Heart left ventricle (tissue), 16 donors: Measurements from ENCODE around the gene MRPS33. TPM values are rescaled to one million over a fixed set of nuclear protein-coding genes. Genes with fewer than 3 reads are reported as not detected.
A peak's percentile ranks its signal among the peaks of the same experiment; 100 is the strongest.

Experiments
- ATAC-seq, 4 donors: fragments of 200-7000 bp; cut with Tn5 transposase; one replicate each; pipeline ENCODE4 v1.9.1; 2020 to 2022; ENCODE audit warnings: moderate library complexity in 4 of 4, mild to moderate bottlenecking in 3 of 4, moderate number of reproducible peaks in 1 of 4
- DNase-seq, 5 donors: peaks; one replicate each; pipeline ENCODE4 v3.0.0-alpha.2; 2020
- H3K27ac ChIP-seq, 12 donors: fragments of 200-600 bp; sonication (generic) in 4 of 12; one replicate each; pipeline versions ENCODE4 v1.5.0 to v1.8.0; 2016 to 2022; ENCODE audit warnings: mild to moderate bottlenecking in 2 of 12
- H3K27me3 ChIP-seq, 9 donors: fragments of 200-600 bp; sonication (generic) in 2 of 9; one replicate each; pipeline versions ENCODE4 v1.5.1 to v1.8.0; 2016 to 2022; ENCODE audit warnings: mild to moderate bottlenecking in 3 of 9
- H3K36me3 ChIP-seq, 9 donors: fragments of 200-600 bp; sonication (generic) in 2 of 9; one replicate each; pipeline versions ENCODE4 v1.5.0 to v1.8.0; 2018 to 2022; ENCODE audit warnings: mild to moderate bottlenecking in 2 of 9
- H3K4me1 ChIP-seq, 12 donors: fragments of 200-600 bp; sonication (generic) in 4 of 12; one replicate each; pipeline versions ENCODE4 v1.5.0 to v1.8.0; 2016 to 2022; ENCODE audit warnings: mild to moderate bottlenecking in 3 of 12
- H3K4me3 ChIP-seq, 12 donors: fragments of 200-600 bp; sonication (generic) in 4 of 12; one replicate each; pipeline versions ENCODE4 v1.5.0 to v1.8.0; 2017 to 2022; ENCODE audit warnings: mild to moderate bottlenecking in 9 of 12, moderate library complexity in 4 of 12
- H3K9me3 ChIP-seq, 12 donors: fragments of 200-600 bp; sonication (generic) in 4 of 12; one replicate each; pipeline versions ENCODE4 v1.5.0 to v1.8.0; 2016 to 2022; ENCODE audit warnings: mild to moderate bottlenecking in 1 of 12
- POLR2A ChIP-seq, 2 donors: fragments of 450-650 bp; IDR thresholded peaks; one replicate each; pipeline ENCODE4 v1.6.1; 2017; ENCODE audit warnings: antibody characterized with exemption in 2 of 2, mild to moderate bottlenecking in 2 of 2, moderate library complexity in 2 of 2
- WGBS, 4 donors: extraction: QIAGEN DNeasy Blood & Tissue Kit in 2 of 4; methylation state at CpG; one replicate each; pipeline versions ENCODE4 v1.1.5 to v1.1.7; 2013 to 2018; 5-methylcytosine and 5-hydroxymethylcytosine counted together
- intact Hi-C, 10 donors: fragments of 100-400 bp; cut with DNase I; formaldehyde crosslinking; loops; one replicate each; pipeline versions ENCODE4 v1.11.1 to v1.14.2; 2022
- polyA plus RNA-seq, 2 donors: library from polyadenylated mRNA; stranded (reverse); fragments of 200-250 nt; gene quantifications; one replicate each; pipeline ENCODE4 v1.2.3, GENCODE V29; 2013
- total RNA-seq, 9 donors: library from RNA; depleted of rRNA in 2 of 9; stranded (reverse); fragments of >200 nt in 2 of 9; fragmentation: NEBNext Ultra II Directional in 3 of 9; extraction: Animal tissue kit (Norgen Biotek cat#: 25700) in 3 of 9; gene quantifications; one replicate each; pipeline versions ENCODE4 v1.1.0 to v1.2.4, GENCODE V29; 2016 to 2023
- TF ChIP-seq, protein P1 (sequence below), 12 donors: fragments of 200-600 bp; sonication (generic) in 4 of 12; IDR thresholded peaks; one replicate each; pipeline versions ENCODE4 v1.5.0 to v1.8.0; 2018 to 2022; ENCODE audit warnings: antibody characterized with exemption in 12 of 12, mild to moderate bottlenecking in 5 of 12
- donor health status: ischemic (EF 13 %, LVEDD 7.1; RV severe dilation, severe dysfunction).
- donor health status: healthy with polysubstance abuse.
- donor health status: DM: no; HTN: yes; CAD: no.
- donor health status: DM: no; HTN: no; CAD: no.
- donor health status: ischemic (EF 25% LVEDD 6.9; RV normal size, moderate dysfunction).
- donor health status: ischemic (EF 25% LVEDD 5.7; RV mildly dilated, moderate dysfunction).
- donor health status: healthy.
- donor health status: DM: yes; HTN: yes; CAD: no.
- donor health status: ischemic (EF 35%, LVEDD 5.7; RV mildly dilated, moderate dysfunction).
- donor health status: nonischemic (EF 11% LVEDD 7.7; RV severe dilation, severe dysfunction).
- donor health status: DM: yes; HTN: yes; CAD: no.
- donor health status: PGD.
- donor health status: ischemic (EF 29% LVEDD 5.4; RV normal size, mild dysfunction).
- donor health status: nonischemic (EF 23%, LVEDD 6.1; RV moderate dilation, normal function).

MRPS33 gene
- total and polyA plus RNA-seq, 11 donors = 43.7 to 146 (median 105) TPM

DNA sequence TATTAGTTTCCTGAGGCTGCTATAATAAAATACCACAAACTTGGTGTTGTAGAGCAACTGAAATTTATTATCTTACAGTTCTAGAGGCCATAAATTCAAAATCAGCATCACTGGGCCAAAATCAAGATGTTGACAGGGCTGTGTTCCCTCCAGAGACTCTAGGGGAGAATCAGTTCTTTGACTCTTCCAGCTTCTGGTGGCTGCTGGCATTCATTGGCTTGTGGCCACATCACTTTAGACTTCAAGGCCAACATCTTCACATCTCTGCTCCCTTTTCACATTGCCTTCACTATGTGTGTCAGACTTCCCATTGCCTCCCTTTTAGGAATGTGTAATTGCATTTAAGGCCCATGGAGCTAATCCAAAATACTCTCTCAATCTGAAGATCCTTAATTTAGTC lies 1.6 kb upstream of the MRPS33 start:
- Histone ChIP-seq H3K36me3 (no peaks in the 10 kb centered on the region), H3K27me3 (peaks cover 0 to 6% (median 0%) of the 10 kb centered on the region in 9 donors), H3K4me3 (no peak overlapping the region), H3K4me1 (peaks cover 0 to 19% (median 12%) of the 10 kb centered on the region in 12 donors), H3K27ac (no peak overlapping the region), H3K9me3 (peaks cover 0 to 4% (median 0%) of the 10 kb centered on the region in 12 donors)
- ATAC-seq (no peak), DNase-seq (no peak)
- intact Hi-C loops = loop anchor here in 7 of 10 donors (5.0 to 10.0 kb wide), 9 partner anchors 92 to 638 kb away; partner anchors contain the start of genes BRAF (in 4 of the 7), ADCK2 (in 3 of the 7) and NDUFB2 (in 1 of the 7)
- TF ChIP-seq, protein P1, sequence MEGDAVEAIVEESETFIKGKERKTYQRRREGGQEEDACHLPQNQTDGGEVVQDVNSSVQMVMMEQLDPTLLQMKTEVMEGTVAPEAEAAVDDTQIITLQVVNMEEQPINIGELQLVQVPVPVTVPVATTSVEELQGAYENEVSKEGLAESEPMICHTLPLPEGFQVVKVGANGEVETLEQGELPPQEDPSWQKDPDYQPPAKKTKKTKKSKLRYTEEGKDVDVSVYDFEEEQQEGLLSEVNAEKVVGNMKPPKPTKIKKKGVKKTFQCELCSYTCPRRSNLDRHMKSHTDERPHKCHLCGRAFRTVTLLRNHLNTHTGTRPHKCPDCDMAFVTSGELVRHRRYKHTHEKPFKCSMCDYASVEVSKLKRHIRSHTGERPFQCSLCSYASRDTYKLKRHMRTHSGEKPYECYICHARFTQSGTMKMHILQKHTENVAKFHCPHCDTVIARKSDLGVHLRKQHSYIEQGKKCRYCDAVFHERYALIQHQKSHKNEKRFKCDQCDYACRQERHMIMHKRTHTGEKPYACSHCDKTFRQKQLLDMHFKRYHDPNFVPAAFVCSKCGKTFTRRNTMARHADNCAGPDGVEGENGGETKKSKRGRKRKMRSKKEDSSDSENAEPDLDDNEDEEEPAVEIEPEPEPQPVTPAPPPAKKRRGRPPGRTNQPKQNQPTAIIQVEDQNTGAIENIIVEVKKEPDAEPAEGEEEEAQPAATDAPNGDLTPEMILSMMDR (IDR thresholded peaks at IDR 0.05) = no peak
- TF ChIP-seq POLR2A (IDR thresholded peaks at IDR 0.05) = no peak

DNA sequence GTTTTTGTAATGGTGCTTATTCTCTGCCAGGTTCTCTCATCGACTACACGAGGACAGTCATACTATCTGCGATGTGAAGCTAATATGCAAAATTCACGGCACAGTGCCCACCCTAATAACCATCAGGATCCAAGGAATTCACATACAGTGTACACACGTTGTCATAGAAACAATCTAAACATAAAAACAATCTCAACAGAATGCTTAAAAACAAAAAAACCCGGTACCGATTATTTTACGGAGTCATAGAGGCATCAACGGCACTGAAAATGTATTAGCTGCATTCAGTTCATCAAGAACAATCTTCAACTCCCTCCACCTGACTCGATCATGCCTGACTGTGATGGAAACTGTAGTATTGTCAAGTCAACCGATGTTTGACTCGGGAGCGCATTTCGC lies 628 bp downstream of the MRPS33 start:
- Histone ChIP-seq H3K36me3 (peaks cover 0 to 15% (median 12%) of the 10 kb centered on the region in 9 donors), H3K27ac (peak overlapping the region; percentile 21 to 96 (median 90)), H3K27me3 (peaks cover 0 to 5% (median 0%) of the 10 kb centered on the region in 9 donors), H3K9me3 (peaks cover 0 to 4% (median 0%) of the 10 kb centered on the region in 12 donors), H3K4me3 (peak overlapping the region; percentile 47 to 87 (median 66)), H3K4me1 (peaks cover 0 to 19% (median 12%) of the 10 kb centered on the region in 12 donors)
- intact Hi-C loops = loop anchor here in 8 of 10 donors (2.0 to 10.0 kb wide), 12 partner anchors 89 to 641 kb away; partner anchors contain the start of genes ADCK2 (in 5 of the 8), BRAF (in 5 of the 8) and NDUFB2 (in 1 of the 8)
- 2 to 4% (median 3%) methylated on average over 14 of the region's 14 CpGs for WGBS, 4 donors
- TF ChIP-seq, protein P1 (IDR thresholded peaks at IDR 0.05) = no peak
- no peak for TF ChIP-seq POLR2A (IDR thresholded peaks at IDR 0.05)
- ATAC-seq = peak in 1 of 4 donors; percentile 1
- no peak for DNase-seq

DNA sequence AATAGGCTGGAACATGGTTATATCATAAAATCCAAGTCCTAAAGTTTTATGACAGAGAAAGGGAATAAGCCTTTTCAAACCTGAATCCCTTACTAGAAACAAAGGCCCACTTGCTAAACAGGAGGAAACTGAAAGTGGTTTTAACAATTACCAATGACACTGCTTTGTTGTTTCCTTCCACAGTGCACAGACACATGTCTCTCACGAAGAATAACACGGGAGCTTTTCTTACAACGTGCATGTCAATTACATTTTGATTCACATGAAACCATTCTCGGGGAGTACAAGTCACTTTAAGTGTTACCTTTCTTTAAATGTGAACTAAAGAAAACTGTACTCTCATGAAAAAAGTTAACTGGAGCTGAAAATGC lies 1.4 kb downstream of the MRPS33 start:
- no peak for DNase-seq
- H3K27ac ChIP-seq = no peak overlapping the region
- no peak for ATAC-seq
- TF ChIP-seq POLR2A (IDR thresholded peaks at IDR 0.05) = no peak
- TF ChIP-seq, protein P1 (IDR thresholded peaks at IDR 0.05) = no peak
- WGBS, 4 donors = 68 to 73% (median 70%) methylated on average over 4 of the region's 4 CpGs
- peaks cover 0 to under 1% (median 0%) of the 10 kb centered on the region in 9 donors for H3K27me3 ChIP-seq
- peaks cover 0 to 19% (median 12%) of the 10 kb centered on the region in 12 donors for H3K4me1 ChIP-seq
- H3K9me3 ChIP-seq = peaks cover 0 to 4% (median 0%) of the 10 kb centered on the region in 12 donors
- H3K4me3 ChIP-seq = peak overlapping the region in 2 of 12 donors; percentile 63 to 82
- peaks cover 0 to 23% (median 18%) of the 10 kb centered on the region in 9 donors for H3K36me3 ChIP-seq
- intact Hi-C loops = loop anchor here in 9 of 10 donors (2.0 to 10.0 kb wide), 14 partner anchors 89 to 641 kb away; partner anchors contain the start of genes ADCK2 (in 5 of the 9), BRAF (in 5 of the 9) and NDUFB2 (in 1 of the 9)

DNA sequence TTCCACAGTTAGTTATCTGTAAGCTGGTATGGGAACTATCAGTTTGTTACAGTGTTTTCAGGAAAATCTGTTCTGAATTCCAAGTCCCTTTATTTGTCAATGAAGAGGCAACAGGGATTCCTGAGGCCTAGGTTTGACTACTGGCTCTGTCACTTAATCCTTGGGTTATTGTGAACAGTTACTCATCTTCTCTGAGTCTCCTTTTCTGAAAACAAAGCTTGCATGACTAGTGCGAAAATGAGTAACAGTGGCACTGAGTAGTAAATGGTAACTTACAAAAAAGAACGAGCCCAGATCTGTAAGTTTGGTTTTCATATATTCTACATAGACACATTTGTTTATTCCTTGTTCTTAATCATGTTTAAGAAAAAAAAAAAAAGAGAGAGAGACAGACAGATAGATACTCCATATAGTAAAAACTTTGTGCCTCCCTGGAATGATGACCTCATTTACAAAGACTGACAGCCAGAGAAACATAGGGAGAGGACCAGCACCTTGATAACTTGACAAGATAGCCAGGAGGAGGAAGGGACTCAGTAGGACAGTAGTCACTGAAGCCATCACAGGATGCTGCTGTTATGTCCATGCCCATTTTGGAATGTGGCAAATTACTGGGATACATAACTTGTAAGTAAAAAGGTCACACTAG lies 1.9 kb downstream of the MRPS33 start:
- intact Hi-C loops = loop anchor here in 9 of 10 donors (1.0 to 10.0 kb wide), 15 partner anchors 88 to 642 kb away; partner anchors contain the start of genes ADCK2 (in 5 of the 9), BRAF (in 5 of the 9) and NDUFB2 (in 1 of the 9)
- Histone ChIP-seq H3K4me1 (peaks cover 0 to 19% (median 12%) of the 10 kb centered on the region in 12 donors), H3K27me3 (no peaks in the 10 kb centered on the region), H3K27ac (no peak overlapping the region), H3K9me3 (peaks cover 0 to 4% (median 0%) of the 10 kb centered on the region in 12 donors), H3K36me3 (peaks cover 0 to 27% (median 23%) of the 10 kb centered on the region in 9 donors), H3K4me3 (no peak overlapping the region)
- WGBS, 4 donors = 88 to 94% (median 92%) methylated on average over 2 of the region's 2 CpGs
- ATAC-seq (no peak), DNase-seq (no peak)
- TF ChIP-seq, protein P1 (IDR thresholded peaks at IDR 0.05) = no peak
- no peak for TF ChIP-seq POLR2A (IDR thresholded peaks at IDR 0.05)
